ENCODE results near the gene PGP.

Gene PGP

DNA sequence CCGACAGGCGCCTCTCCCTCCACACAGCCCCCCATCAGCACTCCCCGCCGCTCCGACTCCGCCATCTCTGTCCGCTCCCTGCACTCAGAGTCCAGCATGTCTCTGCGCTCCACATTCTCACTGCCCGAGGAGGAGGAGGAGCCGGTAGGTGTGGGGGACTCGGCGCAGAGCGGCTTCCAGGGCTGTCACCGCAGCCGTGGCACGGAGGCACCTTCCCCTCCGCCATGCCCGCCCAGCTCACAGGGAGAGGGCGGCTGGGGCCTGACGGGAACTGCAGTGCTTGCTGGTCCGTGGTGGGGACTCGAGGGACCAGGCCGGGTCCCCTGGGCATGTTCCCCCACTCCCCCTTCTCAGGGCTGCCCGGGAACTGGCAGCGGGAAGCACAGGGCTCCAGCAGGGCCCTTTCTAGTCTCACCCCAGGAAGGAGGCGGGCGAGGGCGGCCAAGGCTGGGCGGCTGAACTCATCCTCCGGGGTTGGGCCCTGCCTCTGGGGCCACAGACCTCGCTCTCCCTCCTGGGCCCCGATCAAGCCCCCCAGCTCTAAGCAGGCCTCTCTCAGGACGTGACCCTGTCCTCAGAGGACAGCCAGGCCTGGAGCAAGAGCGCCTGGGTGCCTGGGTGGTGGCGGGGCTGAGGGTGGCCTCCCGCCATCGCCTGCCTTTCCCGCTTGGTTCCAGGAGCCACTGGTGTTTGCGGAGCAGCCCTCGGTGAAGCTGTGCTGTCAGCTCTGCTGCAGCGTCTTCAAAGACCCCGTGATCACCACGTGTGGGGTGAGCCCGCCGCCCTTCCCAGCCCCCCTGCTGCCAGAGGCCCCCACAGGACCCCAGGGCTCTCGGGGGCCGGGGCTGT is 43.8 kb downstream of the PGP start:
- DNase-seq (ENCODE audit: low read depth): no peak
- TF ChIP-seq, protein P1, sequence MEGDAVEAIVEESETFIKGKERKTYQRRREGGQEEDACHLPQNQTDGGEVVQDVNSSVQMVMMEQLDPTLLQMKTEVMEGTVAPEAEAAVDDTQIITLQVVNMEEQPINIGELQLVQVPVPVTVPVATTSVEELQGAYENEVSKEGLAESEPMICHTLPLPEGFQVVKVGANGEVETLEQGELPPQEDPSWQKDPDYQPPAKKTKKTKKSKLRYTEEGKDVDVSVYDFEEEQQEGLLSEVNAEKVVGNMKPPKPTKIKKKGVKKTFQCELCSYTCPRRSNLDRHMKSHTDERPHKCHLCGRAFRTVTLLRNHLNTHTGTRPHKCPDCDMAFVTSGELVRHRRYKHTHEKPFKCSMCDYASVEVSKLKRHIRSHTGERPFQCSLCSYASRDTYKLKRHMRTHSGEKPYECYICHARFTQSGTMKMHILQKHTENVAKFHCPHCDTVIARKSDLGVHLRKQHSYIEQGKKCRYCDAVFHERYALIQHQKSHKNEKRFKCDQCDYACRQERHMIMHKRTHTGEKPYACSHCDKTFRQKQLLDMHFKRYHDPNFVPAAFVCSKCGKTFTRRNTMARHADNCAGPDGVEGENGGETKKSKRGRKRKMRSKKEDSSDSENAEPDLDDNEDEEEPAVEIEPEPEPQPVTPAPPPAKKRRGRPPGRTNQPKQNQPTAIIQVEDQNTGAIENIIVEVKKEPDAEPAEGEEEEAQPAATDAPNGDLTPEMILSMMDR (IDR thresholded peaks at IDR 0.05; ENCODE audit: low read depth, low read length, missing control alignments): no peak
- no peak overlapping the region for H3K4me3 ChIP-seq (ENCODE audit: low read depth, low read length)

DNA sequence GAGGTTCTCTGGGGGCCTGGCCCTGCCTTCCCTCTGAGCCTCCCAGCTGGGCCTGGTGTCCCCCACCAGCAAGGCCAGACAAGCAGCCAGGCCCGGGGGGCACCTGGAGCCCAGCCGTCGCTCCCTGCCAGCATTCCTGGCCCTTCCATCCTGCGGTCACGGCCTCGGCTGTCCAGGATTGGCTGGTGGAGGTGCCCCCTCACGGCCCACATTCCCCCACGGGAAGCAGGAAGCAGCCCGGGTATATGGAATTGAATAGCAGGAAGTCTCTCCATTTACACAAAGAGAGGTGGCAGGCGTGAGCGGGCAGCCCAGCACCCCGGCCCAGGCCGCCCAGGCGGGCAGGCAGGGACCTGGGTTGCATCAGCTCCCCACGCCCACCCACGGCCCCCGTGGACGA is 44.6 kb downstream of the PGP start:
- DNase-seq (ENCODE audit: low read depth): no peak
- H3K4me3 ChIP-seq (ENCODE audit: low read depth, low read length): no peak overlapping the region
- TF ChIP-seq, protein P1 (IDR thresholded peaks at IDR 0.05; ENCODE audit: low read depth, low read length, missing control alignments): no peak

DNA sequence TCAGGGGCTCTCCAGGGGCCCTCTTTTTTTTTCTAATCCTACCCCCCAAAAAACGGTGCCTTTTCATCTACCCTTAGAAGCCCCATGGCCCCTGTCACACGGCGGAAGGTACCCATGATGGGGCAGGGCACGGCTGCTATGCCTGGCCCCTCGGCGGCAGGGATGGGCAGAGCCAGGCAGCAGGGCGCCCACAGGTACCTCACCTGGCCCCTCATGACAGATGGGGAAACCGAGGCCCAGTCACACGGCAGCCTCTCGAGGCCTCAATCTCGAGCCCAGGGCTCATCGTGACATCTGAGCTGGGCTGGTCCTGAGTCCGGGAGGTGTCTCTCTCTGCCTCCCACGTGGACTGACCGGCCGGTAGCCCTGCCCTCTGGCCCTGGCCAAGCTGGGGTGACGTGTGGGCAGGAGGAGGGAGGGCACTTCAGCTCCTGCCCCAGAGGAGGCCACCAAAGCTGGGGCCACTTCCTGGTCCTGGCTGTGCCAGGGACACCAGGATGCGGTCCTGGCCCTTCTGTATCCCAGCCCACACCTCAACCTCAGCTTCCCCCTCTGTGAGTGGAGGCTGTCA is 47.5 kb downstream of the PGP start:
- TF ChIP-seq, protein P1 (IDR thresholded peaks at IDR 0.05; ENCODE audit: low read depth, low read length, missing control alignments): no peak
- no peak overlapping the region for H3K4me3 ChIP-seq (ENCODE audit: low read depth, low read length)
- no peak for DNase-seq (ENCODE audit: low read depth)

DNA sequence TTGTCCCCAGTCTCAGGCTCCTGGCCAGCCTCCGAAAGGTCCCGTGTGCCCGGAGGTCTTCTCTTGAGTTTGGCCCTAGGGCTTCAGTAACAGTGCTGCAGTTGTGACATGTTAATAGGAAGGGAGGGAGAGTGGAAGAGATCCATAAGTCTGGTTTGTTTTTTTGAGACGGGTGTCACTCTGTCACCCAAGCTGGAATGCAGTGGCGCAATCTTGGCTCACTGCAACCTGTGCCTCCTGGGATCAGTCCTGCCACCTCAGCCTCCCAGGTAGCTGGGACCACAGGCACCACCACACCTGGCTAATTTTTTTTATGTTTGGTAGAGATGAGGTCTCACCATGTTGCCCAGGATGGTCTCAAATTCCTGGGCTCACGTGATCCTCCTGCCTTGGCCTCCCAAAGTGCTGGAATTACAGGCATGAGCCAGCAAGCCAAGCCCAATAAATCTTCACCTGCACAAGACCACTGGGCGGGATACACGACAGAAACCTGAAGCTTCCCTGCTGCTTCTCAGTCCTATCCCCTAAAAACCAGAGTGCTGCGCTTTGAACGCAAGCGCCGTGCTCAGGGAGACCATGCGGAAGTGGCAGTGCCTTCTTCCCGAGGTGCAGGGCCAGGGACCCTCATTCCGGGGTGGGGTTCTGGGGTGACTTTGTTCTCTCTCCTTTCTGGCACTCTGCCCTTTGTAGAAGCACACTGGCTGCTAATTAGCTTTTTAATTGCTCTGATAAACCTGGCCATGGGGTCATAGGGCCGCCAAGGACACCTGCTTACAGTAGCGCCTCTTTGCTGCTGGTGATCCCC is 48.2 kb downstream of the PGP start:
- TF ChIP-seq, protein P1 (IDR thresholded peaks at IDR 0.05; ENCODE audit: low read depth, low read length, missing control alignments): no peak
- no peak overlapping the region for H3K4me3 ChIP-seq (ENCODE audit: low read depth, low read length)
- no peak for DNase-seq (ENCODE audit: low read depth)

DNA sequence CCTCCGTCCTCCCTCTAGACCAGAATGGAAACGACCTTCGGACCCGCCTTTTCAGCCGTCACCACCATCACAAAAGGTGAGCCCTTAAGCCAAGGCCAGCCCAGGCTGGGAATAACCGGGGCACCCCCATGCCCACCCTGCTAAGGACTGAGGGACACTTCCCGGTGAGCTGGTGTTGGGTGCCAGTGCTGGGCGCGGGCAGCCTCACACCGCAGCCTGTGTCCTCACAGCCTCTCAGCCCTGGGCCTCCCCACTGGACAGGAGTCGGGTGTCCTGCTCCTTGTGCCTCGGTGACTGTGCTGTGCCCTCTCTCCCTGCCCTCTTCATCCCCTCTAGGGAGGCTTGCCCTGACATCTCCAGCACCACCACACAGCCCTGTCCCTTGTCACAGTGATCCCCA is 48.8 kb downstream of the PGP start:
- no peak overlapping the region for H3K4me3 ChIP-seq (ENCODE audit: low read depth, low read length)
- no peak for DNase-seq (ENCODE audit: low read depth)
- TF ChIP-seq, protein P1 (IDR thresholded peaks at IDR 0.05; ENCODE audit: low read depth, low read length, missing control alignments): no peak

DNA sequence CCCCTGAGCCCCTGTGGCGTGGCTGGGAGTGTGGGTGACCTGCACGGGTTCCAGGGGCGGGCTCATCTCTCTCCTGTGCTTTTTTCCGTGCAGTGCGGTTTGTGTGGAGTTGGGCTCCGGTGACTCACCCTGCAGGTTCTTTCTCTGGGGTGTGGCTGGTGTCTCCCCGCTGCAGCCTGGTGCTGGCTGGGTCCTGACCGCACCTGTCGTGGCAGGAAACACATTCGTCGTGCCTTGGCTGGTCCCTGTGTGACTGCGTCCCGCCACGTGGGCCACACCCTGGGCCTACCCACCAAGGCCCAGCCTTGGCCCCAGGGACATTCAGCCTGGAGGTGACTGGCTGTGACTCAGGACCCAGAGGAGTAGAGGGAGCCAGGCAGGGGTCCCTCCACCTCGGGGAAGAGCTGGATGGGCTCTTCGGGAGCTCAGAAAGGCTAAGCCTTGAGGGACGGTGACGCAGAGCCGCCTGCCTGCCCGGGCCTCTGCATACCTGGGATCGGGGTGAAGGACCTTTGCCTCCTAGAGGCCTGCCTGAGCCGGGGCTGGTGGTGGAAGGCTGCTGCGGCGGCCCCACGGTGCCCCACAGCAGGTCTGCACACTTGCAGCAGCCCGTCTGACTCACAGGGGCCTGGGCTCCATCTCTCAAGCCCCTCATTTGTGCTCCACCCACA is 51.3 kb downstream of the PGP start:
- DNase-seq (ENCODE audit: low read depth): no peak
- TF ChIP-seq, protein P1 (IDR thresholded peaks at IDR 0.05; ENCODE audit: low read depth, low read length, missing control alignments): no peak
- no peak overlapping the region for H3K4me3 ChIP-seq (ENCODE audit: low read depth, low read length)

Data from GM12864 (cell line).